GM13976 (cell line): ENCODE measurements around the gene CTCF.

Experiments
- DNase-seq: peaks from one replicate; pipeline ENCODE4 v3.0.0; 2012; ENCODE audit warnings: low spot score
- CTCF ChIP-seq: IDR thresholded peaks from 2 replicates; pipeline ENCODE4 v1.5.1; 2012; ENCODE audit warnings: borderline replicate concordance, mild to moderate bottlenecking; ENCODE audit not compliant: insufficient read depth; ENCODE audit errors: extremely low read depth, missing control alignments, control extremely low read depth
- in situ Hi-C: fragments of 300-500 bp; cut with MboI; formaldehyde crosslinking; loops from one replicate; pipeline ENCODE4 v1.12.0; 2022; ENCODE audit warnings: low sequenced_read_pairs, mixed read lengths, inconsistent platforms; ENCODE audit not compliant: unreplicated experiment

Gene CTCF

GRCh38 chr16:67651847-67652246, 89.5 kb downstream of the CTCF start:
- no peak for TF ChIP-seq CTCF
- in situ Hi-C loops: no loop called here
- no peak for DNase-seq

GRCh38 chr16:67652578-67653127, 90.3 kb downstream of the CTCF start:
- no peak for DNase-seq
- in situ Hi-C loops: no loop called here
- TF ChIP-seq CTCF: no peak

- TF ChIP-seq CTCF: no peak
- in situ Hi-C loops: no loop called here
- no peak for DNase-seq
These were observed 90.9 kb downstream of the CTCF start for GRCh38 chr16:67653128-67653788.

- DNase-seq: no peak
- TF ChIP-seq CTCF: no peak
- in situ Hi-C loops: no loop called here
These were observed 91.6 kb downstream of the CTCF start for GRCh38 chr16:67653789-67654402.

- no peak for TF ChIP-seq CTCF
- DNase-seq: no peak
- in situ Hi-C loops: no loop called here
These were observed 92.1 kb downstream of the CTCF start for GRCh38 chr16:67654403-67654911.

- no peak for DNase-seq
- in situ Hi-C loops: no loop called here
- no peak for TF ChIP-seq CTCF
These were observed 93.0 kb downstream of the CTCF start for GRCh38 chr16:67655363-67655762.
